ENCODE measurements around the gene FBXL22. TPM values are rescaled to one million over a fixed set of nuclear protein-coding genes. Genes with fewer than 3 reads are reported as not detected.

The FBXL22 gene
- total RNA-seq, 2 experiments from 2014 or later: 0.43 to 0.44 TPM

Other genes starting within 250 kb of the FBXL22 start
- under 1 TPM in 1 of 2 experiments, not detected in 1; 0.12 TPM for gene CA12, start 215.5 kb upstream of the FBXL22 start, total RNA-seq
- 10 to 100 TPM; 49.9 to 52.2 TPM for gene USP3, start 92.8 kb upstream of the FBXL22 start, total RNA-seq
- gene HERC1, start 236.6 kb downstream of the FBXL22 start, total RNA-seq: 10 to 100 TPM; 64.6 to 68.3 TPM

Data from activated naive CD4-positive, alpha-beta T cell treated with anti-CD3 and anti-CD28 coated beads for 36 hours (primary cell).